Loucy (cell line): ENCODE results near the gene B4GALT3.

ENCODE experiments used
- H2AFZ ChIP-seq: fragments of 200-600 bp; sonication (generic); 2 replicates; pipeline ENCODE4 v1.6.0; 2016; ENCODE audit warnings: antibody characterized with exemption, mild to moderate bottlenecking, low read length, moderate library complexity
- H3F3A ChIP-seq: fragments of 200-600 bp; 2 replicates; pipeline ENCODE4 v1.6.0; 2016; ENCODE audit warnings: antibody characterized with exemption, low read depth, mild to moderate bottlenecking
- H3K27me3 ChIP-seq: fragments of 200-600 bp; sonication (generic); 2 replicates; pipeline ENCODE4 v1.6.1; 2014; ENCODE audit warnings: low read length, mild to moderate bottlenecking; ENCODE audit not compliant: insufficient read depth, poor library complexity, severe bottlenecking
- H3K36me3 ChIP-seq: fragments of 200-600 bp; sonication (generic); 2 replicates; pipeline ENCODE4 v1.6.1; 2016; ENCODE audit warnings: low read length; ENCODE audit not compliant: insufficient read depth
- H3K4me1 ChIP-seq: fragments of 200-600 bp; sonication (generic); 2 replicates; pipeline ENCODE4 v1.5.1; 2014; ENCODE audit warnings: low read length, mild to moderate bottlenecking; ENCODE audit not compliant: insufficient read depth, poor library complexity, severe bottlenecking
- H3K4me2 ChIP-seq: fragments of 200-600 bp; sonication (generic); 2 replicates; pipeline ENCODE4 v1.6.0; 2014; ENCODE audit warnings: antibody characterized with exemption, low read length, low read depth, mild to moderate bottlenecking; ENCODE audit not compliant: poor library complexity, severe bottlenecking
- H3K4me3 ChIP-seq: fragments of 200-600 bp; sonication (generic); 2 replicates; pipeline ENCODE4 v1.5.1; 2014; ENCODE audit warnings: low read length, mild to moderate bottlenecking, mixed read lengths; ENCODE audit not compliant: poor library complexity, severe bottlenecking
- H3K79me2 ChIP-seq: fragments of 200-600 bp; sonication (generic); 2 replicates; pipeline ENCODE4 v1.6.1; 2014; ENCODE audit warnings: low read length; ENCODE audit not compliant: insufficient read depth
- H3K9ac ChIP-seq: fragments of 200-600 bp; sonication (generic); 2 replicates; pipeline ENCODE4 v1.6.0; 2014; ENCODE audit warnings: mild to moderate bottlenecking, low read depth, low read length, moderate library complexity; ENCODE audit not compliant: poor library complexity, severe bottlenecking
- H3K9me2 ChIP-seq: fragments of 200-600 bp; sonication (generic); replicated peaks from 2 replicates; pipeline ENCODE4 v1.6.1; 2016; ENCODE audit warnings: low read depth, low read length, mixed read lengths
- H3K9me3 ChIP-seq: fragments of 200-600 bp; sonication (generic); 2 replicates; pipeline ENCODE4 v1.6.1; 2014; ENCODE audit warnings: mild to moderate bottlenecking, antibody characterized with exemption, low read length, low read depth; ENCODE audit not compliant: insufficient read depth
- H4K20me1 ChIP-seq: fragments of 200-600 bp; sonication (generic); 2 replicates; pipeline ENCODE4 v1.6.0; 2014; ENCODE audit warnings: antibody characterized with exemption, low read length, mild to moderate bottlenecking; ENCODE audit not compliant: insufficient read depth, poor library complexity, severe bottlenecking
- EZH2phosphoT487 ChIP-seq: fragments of 200-600 bp; IDR thresholded peaks from 2 replicates; pipeline ENCODE4 v1.6.1; 2018; ENCODE audit warnings: antibody characterized with exemption, mild to moderate bottlenecking, moderate library complexity, borderline replicate concordance
- TF ChIP-seq, protein P1 (sequence below): fragments of 200-600 bp; sonication (generic); conservative IDR thresholded peaks from 2 replicates; pipeline ENCODE4 v1.5.1; 2014; ENCODE audit warnings: mild to moderate bottlenecking, antibody characterized with exemption, low read length

B4GALT3 gene

GRCh38 chr1:161122967-161123366, 54.3 kb downstream of the B4GALT3 start:
- TF ChIP-seq, protein P1, sequence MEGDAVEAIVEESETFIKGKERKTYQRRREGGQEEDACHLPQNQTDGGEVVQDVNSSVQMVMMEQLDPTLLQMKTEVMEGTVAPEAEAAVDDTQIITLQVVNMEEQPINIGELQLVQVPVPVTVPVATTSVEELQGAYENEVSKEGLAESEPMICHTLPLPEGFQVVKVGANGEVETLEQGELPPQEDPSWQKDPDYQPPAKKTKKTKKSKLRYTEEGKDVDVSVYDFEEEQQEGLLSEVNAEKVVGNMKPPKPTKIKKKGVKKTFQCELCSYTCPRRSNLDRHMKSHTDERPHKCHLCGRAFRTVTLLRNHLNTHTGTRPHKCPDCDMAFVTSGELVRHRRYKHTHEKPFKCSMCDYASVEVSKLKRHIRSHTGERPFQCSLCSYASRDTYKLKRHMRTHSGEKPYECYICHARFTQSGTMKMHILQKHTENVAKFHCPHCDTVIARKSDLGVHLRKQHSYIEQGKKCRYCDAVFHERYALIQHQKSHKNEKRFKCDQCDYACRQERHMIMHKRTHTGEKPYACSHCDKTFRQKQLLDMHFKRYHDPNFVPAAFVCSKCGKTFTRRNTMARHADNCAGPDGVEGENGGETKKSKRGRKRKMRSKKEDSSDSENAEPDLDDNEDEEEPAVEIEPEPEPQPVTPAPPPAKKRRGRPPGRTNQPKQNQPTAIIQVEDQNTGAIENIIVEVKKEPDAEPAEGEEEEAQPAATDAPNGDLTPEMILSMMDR, result no peak
- no peak for TF ChIP-seq EZH2phosphoT487
- Histone ChIP-seq H3F3A (no peaks in the 10 kb centered on the region), H3K36me3 (peaks cover 49% of the 10 kb centered on the region)

GRCh38 chr1:161121834-161122233, 55.5 kb downstream of the B4GALT3 start:
- TF ChIP-seq EZH2phosphoT487, result no peak
- TF ChIP-seq, protein P1, result no peak
- peaks cover under 1% of the 10 kb centered on the region for H4K20me1 ChIP-seq
- no peaks in the 10 kb centered on the region for H3K9me2 ChIP-seq
- H3K9me3 ChIP-seq, result no peaks in the 10 kb centered on the region
- no peaks in the 10 kb centered on the region for H3K27me3 ChIP-seq
- peaks cover 31% of the 10 kb centered on the region for H3K79me2 ChIP-seq
- H3F3A ChIP-seq, result no peaks in the 10 kb centered on the region
- H3K4me2 ChIP-seq, result no peak overlapping the region
- no peak overlapping the region for H3K4me3 ChIP-seq
- H3K9ac ChIP-seq, result no peak overlapping the region
- H3K4me1 ChIP-seq, result peaks cover 22% of the 10 kb centered on the region
- peaks cover 43% of the 10 kb centered on the region for H3K36me3 ChIP-seq
- no peak overlapping the region for H2AFZ ChIP-seq

More at GRCh38 chr1:161122967-161123366, 54.3 kb downstream of the B4GALT3 start:
- no peak overlapping the region for H3K4me2 ChIP-seq
- no peaks in the 10 kb centered on the region for H4K20me1 ChIP-seq
- no peaks in the 10 kb centered on the region for H3K27me3 ChIP-seq
- H3K79me2 ChIP-seq, result peaks cover 31% of the 10 kb centered on the region
- no peaks in the 10 kb centered on the region for H3K9me3 ChIP-seq
- peaks cover 32% of the 10 kb centered on the region for H3K4me1 ChIP-seq
- no peak overlapping the region for H3K9ac ChIP-seq
- H3K9me2 ChIP-seq, result no peaks in the 10 kb centered on the region
- H3K4me3 ChIP-seq, result no peak overlapping the region
- H2AFZ ChIP-seq, result no peak overlapping the region
